ENCODE measurements around the gene GLB1L2.

Gene GLB1L2

DNA sequence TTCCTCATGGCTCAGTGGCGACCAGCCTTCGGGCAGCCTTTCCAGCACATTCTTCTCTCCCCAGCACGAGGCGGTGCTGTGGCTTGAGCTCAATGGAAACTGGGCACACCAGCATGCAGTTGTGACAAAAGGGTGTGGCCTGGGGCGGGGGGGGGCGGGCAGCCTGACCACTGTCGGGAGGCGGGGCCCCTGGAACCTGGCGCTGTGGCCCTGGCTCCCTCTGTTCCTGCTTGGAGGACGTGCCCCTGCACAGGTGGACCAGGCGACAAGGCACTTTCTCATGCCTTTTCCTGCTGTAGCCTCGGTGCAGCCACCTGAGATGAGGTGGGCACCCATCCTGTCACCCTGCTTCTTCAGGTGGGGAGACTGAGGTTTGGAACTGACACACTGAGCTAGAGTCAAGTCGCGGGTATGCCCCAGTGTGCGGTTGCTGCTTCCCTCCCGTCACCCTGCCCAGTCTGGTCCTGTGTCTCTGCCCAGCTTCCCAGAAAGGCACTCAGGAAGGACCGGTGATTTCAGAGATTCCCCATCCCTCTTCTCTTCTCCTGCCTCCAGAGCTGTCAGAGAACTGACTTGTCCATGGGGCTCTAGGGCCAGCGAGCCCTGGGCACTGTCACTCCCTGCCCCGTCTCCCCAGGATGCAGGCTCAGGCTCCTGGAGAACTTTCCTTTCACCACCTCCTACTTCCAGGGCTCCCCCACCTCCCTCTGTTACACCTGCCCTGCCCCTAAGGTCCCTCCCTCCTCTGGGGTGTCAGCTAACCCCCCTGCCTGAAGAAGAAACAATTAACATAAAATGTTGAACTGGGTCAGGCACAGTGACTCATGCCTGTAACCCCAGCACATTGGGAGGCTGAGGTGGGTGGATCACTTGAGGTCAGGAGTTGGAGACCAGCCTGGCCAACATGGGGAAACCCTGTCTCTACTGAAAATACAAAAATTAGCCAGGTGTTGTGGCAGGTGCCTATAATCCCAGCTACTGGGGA is 70.3 kb downstream of the GLB1L2 start:
- no peak for DNase-seq

DNA sequence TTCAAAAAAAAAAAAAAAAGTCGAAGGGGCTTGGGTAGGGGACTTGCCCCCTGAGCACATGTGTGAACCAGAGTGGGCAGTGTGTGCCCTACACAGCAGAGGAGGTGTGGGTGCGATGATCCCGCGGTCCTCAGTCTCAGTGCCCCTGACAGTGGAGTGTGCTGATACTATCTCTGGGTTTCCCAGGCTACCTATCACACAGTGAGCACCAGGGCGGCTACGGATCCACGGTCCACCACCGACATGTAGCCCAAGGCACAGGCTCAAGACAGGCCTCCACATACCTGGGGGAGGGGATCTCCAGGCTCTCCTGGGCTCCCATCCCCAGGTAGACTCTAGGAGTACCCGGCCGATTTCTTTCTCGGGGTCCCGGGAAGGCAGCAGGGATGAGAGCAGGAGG is 71.1 kb downstream of the GLB1L2 start:
- DNase-seq, result no peak

- DNase-seq, result no peak
These were observed 73.0 kb downstream of the GLB1L2 start for GRCh38 chr11:134404575-134405341.

- no peak for DNase-seq
These were observed 73.6 kb downstream of the GLB1L2 start for GRCh38 chr11:134405436-134405835.

DNA sequence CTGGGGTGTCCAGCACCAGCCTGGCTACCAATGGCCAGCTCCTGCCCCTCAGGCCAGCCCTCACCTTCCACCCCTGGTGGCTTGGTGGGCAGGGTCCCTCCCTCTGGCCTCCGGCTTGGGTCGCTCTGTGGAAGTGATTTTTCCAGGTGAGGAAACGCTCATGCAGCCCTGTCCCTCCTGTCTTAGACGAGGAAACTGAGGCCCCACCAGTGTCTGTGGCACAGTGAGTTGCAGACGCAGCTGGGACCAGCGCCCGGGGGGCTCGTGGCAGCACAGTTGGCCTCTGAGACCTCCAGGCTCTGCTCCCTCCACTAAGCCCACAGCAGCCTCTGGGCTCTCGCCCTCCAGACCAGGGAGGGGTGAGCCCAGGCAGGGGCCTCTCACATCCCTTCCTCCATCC is 74.1 kb downstream of the GLB1L2 start:
- no peak for DNase-seq

- no peak for DNase-seq
These were observed 74.7 kb downstream of the GLB1L2 start for GRCh38 chr11:134406264-134407185.

GRCh38 chr11:134407321-134407828 is 75.6 kb downstream of the GLB1L2 start:
- DNase-seq, result peak in 18 of 58 donors; percentile 24 to 62 (median 38)

- DNase-seq, result no peak
These were observed 76.1 kb downstream of the GLB1L2 start for GRCh38 chr11:134407923-134408322.

- DNase-seq, result peak in 15 of 58 donors; percentile 17 to 54 (median 36)
These were observed 78.0 kb downstream of the GLB1L2 start for GRCh38 chr11:134409552-134410429.

- peak in 3 of 58 donors; percentile 24 to 51 (median 36) for DNase-seq
These were observed 79.0 kb downstream of the GLB1L2 start for GRCh38 chr11:134410766-134411165.

GRCh38 chr11:134412203-134413042 is 80.6 kb downstream of the GLB1L2 start, which contains the start of gene B3GAT1:
Gene B3GAT1, minus strand, starts transcription at chr11:134412242. Its CDS starts 24,583 bp downstream, at chr11:134387659.
- peak in 57 of 58 donors; percentile 55 to 96 (median 90) for DNase-seq

GRCh38 chr11:134413043-134413825 is 81.4 kb downstream of the GLB1L2 start:
- DNase-seq, result peak in 6 of 58 donors; percentile 45 to 65 (median 54)

GRCh38 chr11:134413826-134414731 is 82.3 kb downstream of the GLB1L2 start:
- DNase-seq, result peak in 2 of 58 donors; percentile 32 to 49

DNA sequence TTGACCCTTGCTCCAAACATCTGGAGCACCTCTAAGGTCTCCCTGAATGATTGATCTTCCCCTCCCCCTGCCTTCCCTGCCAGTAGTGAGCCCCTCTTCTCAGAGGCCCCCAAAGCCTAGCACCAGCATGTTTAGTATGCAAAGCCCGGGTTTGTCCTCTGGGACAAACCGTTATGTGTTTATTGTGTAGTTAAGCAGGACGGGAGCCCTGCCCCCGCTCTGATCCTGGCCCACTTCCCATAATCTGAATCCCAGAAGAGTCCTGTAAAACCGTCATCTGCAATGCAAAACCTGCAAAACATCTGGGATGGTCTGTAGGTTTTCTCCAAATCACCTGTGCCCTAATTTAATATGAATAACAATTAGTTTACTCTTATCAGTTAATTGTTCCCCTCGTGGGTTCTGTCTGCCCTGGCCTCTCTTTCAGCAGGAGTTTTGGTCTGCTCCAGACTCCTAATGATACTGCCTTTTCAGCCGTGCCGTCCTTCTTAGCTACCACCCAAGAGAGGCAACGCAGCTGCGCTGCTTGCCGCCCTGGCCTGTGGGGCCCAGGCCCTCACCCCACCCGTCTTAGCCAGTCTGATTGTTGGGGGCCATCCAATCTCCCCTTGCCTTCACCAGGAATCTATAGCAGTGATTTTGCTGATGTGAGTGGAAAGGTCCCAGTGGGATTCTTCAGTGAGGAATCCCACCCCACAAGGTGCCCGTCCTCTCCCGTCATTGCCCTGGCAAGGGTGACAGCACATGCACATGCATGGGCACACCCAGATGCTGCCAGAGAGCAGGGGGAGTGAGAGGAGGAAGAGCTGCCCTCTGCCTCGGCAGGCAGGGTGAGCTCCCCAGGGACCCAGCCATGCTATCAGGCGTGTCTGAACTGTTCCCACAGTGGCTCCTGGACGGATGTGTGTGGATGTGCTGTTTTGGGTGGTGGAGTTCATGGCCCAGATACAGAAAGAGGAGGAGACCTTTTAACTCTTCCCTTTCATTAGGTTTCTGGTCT is 83.3 kb downstream of the GLB1L2 start:
- peak in 25 of 58 donors; percentile 17 to 69 (median 47) for DNase-seq

GRCh38 chr11:134416726-134417125 is 84.9 kb downstream of the GLB1L2 start:
- DNase-seq, result no peak

Measured in anterior cingulate cortex (tissue), 58 donors.